B cell (primary cell): ENCODE results near the gene PLCXD3. TPM values are rescaled to one million over a fixed set of nuclear protein-coding genes. Genes with fewer than 3 reads are reported as not detected.

ENCODE experiments used
- ATAC-seq: fragments of 200-7000 bp; cut with Tn5 transposase; one replicate; pipeline ENCODE4 v1.10.0; 2021; ENCODE audit warnings: low read depth, mild to moderate bottlenecking, moderate number of reproducible peaks, moderate library complexity
- CTCF ChIA-PET: fragments of 350-600 bp; sonication (Branson Sonifier 250); formaldehyde crosslinking; loops from one replicate; lab custom pipeline; 2021; ENCODE audit warnings: antibody characterized with exemption, inconsistent platforms; lab: Charles Lee
- POLR2A ChIA-PET: fragments of 350-600 bp; sonication (Branson Sonifier 250); formaldehyde crosslinking; loops from one replicate; lab custom pipeline; 2021; ENCODE audit warnings: antibody characterized with exemption; lab: Charles Lee
- DNase-seq: peaks from one replicate; pipeline ENCODE4 v3.0.0; 2013
- H2AFZ ChIP-seq: 2 replicates; pipeline ENCODE4 v1.6.1; 2012; ENCODE audit warnings: mild to moderate bottlenecking, low read depth, low read length; ENCODE audit not compliant: insufficient read depth, poor library complexity, severe bottlenecking
- H3K27ac ChIP-seq, 2 donors: 1 replicate in 1 of 2; 2 replicates in 1 of 2; pipeline ENCODE4 v1.5.1; 2012 to 2013; ENCODE audit warnings: low read length in 2 of 2, mild to moderate bottlenecking in 2 of 2, moderate library complexity in 1 of 2
- H3K27me3 ChIP-seq, 4 experiments: fragments of 200-600 bp in 1 of 4; sonication (generic) in 1 of 4; replicated peaks in 1 of 4; 1 replicate in 2 of 4; 2 replicates in 2 of 4; pipeline versions ENCODE4 v1.6.1 to v1.7.0; 2013 to 2016; ENCODE audit warnings: low read length in 3 of 4, mild to moderate bottlenecking in 2 of 4, mixed read lengths in 1 of 4, moderate library complexity in 1 of 4; ENCODE audit not compliant: insufficient read depth in 4 of 4, control insufficient read depth in 3 of 4; ENCODE audit errors: control extremely low read depth in 1 of 4
- H3K36me3 ChIP-seq, 2 experiments: replicated peaks in 1 of 2; 1 replicate in 1 of 2; 2 replicates in 1 of 2; pipeline versions ENCODE4 v1.6.1 to v1.7.1; 2013; ENCODE audit warnings: low read length in 1 of 2; ENCODE audit not compliant: insufficient read depth in 2 of 2, control insufficient read depth in 1 of 2; ENCODE audit errors: control extremely low read depth in 1 of 2, extremely low read depth in 1 of 2
- H3K4me1 ChIP-seq, 2 donors: fragments of 200-600 bp in 1 of 2; sonication (generic) in 1 of 2; 1 replicate in 1 of 2; 2 replicates in 1 of 2; pipeline versions ENCODE4 v1.5.1 to v1.6.1; 2013 to 2017; ENCODE audit warnings: low read length in 2 of 2; ENCODE audit not compliant: control insufficient read depth in 2 of 2, insufficient read depth in 2 of 2
- H3K4me2 ChIP-seq: replicated peaks from 2 replicates; pipeline ENCODE3; 2012; ENCODE audit warnings: mild to moderate bottlenecking, low read depth, low read length; ENCODE audit not compliant: poor library complexity, severe bottlenecking
- H3K4me3 ChIP-seq, 5 experiments: fragments of 200-600 bp in 1 of 5; sonication (generic) in 1 of 5; 1 replicate in 3 of 5; 2 replicates in 2 of 5; pipeline versions ENCODE4 v1.5.1 to v1.7.0; 2011 to 2016; ENCODE audit warnings: low read length in 4 of 5, mild to moderate bottlenecking in 4 of 5, low read depth in 2 of 5, control low read depth in 1 of 5, moderate library complexity in 1 of 5; ENCODE audit not compliant: insufficient read depth in 1 of 5; ENCODE audit errors: control extremely low read depth in 1 of 5, extremely low read depth in 1 of 5
- H3K79me2 ChIP-seq: fragments of 200-600 bp; sonication (generic); one replicate; pipeline ENCODE4 v1.6.0; 2016; ENCODE audit warnings: low read length; ENCODE audit not compliant: control insufficient read depth, insufficient read depth
- H3K9ac ChIP-seq: fragments of 200-600 bp; sonication (generic); 2 replicates; pipeline ENCODE4 v1.6.1; 2017; ENCODE audit warnings: mild to moderate bottlenecking, low read length, moderate library complexity
- H3K9me3 ChIP-seq, 3 donors: one replicate each; pipeline versions ENCODE4 v1.6.1 to v1.7.1; 2013; ENCODE audit warnings: low read length in 2 of 3; ENCODE audit not compliant: control insufficient read depth in 2 of 3, insufficient read depth in 1 of 3; ENCODE audit errors: control extremely low read depth in 1 of 3
- H4K20me1 ChIP-seq: 2 replicates; pipeline ENCODE4 v1.6.0; 2012; ENCODE audit warnings: mild to moderate bottlenecking, low read length; ENCODE audit not compliant: insufficient read depth, control insufficient read depth, poor library complexity, severe bottlenecking
- H3K27ac Mint-ChIP-seq: one replicate; pipeline ENCODE4 v1.8.0; 2021; ENCODE audit warnings: mixed read lengths
- H3K27me3 Mint-ChIP-seq: one replicate; pipeline ENCODE4 v1.8.0; 2021; ENCODE audit warnings: mixed read lengths
- H3K4me1 Mint-ChIP-seq: one replicate; pipeline ENCODE4 v1.8.0; 2021; ENCODE audit warnings: mixed read lengths
- H3K4me3 Mint-ChIP-seq: one replicate; pipeline ENCODE4 v1.8.0; 2021; ENCODE audit warnings: mixed read lengths
- H3K9me3 Mint-ChIP-seq: one replicate; pipeline ENCODE4 v1.8.0; 2022; ENCODE audit warnings: mixed read lengths; ENCODE audit not compliant: insufficient read depth
- CTCF ChIP-seq: fragments of 200-600 bp; IDR thresholded peaks from one replicate; pipeline ENCODE4 v1.8.0; 2022; ENCODE audit warnings: antibody characterized with exemption, mild to moderate bottlenecking
- EZH2 ChIP-seq: IDR thresholded peaks from 2 replicates; pipeline ENCODE4 v1.6.1; 2012; ENCODE audit warnings: borderline replicate concordance, low read depth, mild to moderate bottlenecking, moderate library complexity, low read length; ENCODE audit not compliant: insufficient read depth, poor library complexity, severe bottlenecking
- WGBS: methylation state at CpG from one replicate; pipeline ENCODE4 v1.1.5; 2013; ENCODE audit warnings: missing lambda C conversion rate; ENCODE audit not compliant: insufficient coverage; 5-methylcytosine and 5-hydroxymethylcytosine counted together
- intact Hi-C: fragments of 100-400 bp; cut with micrococcal nuclease; formaldehyde crosslinking; loops from one replicate; pipeline ENCODE4 v1.10.0; 2022
- polyA plus RNA-seq: library from polyadenylated mRNA; depleted of rRNA; stranded (reverse); fragments of >200 nt; gene quantifications from 2 replicates; pipeline ENCODE4 v1.2.3, GENCODE V29; 2012
- total RNA-seq, 2 donors: library from RNA; stranded (reverse); fragments of 120-200 nt in 1 of 2; gene quantifications; 1 replicate in 1 of 2; 2 replicates in 1 of 2; pipeline versions ENCODE4 v1.2.3 to v1.2.4, GENCODE V29; 2013 to 2022

The PLCXD3 gene
- total and polyA plus RNA-seq, 2 donors (not counting 1 experiment from before 2014, with no cell fraction given) = not detected

- no peaks in the 10 kb centered on the region for H4K20me1 ChIP-seq
- H3K9ac ChIP-seq = no peak overlapping the region
- H3K36me3 ChIP-seq = no peaks in the 10 kb centered on the region
- ATAC-seq = no peak
- TF ChIP-seq EZH2 (no peak), CTCF (no peak)
- no peak overlapping the region for H3K4me3 Mint-ChIP-seq
- H3K79me2 ChIP-seq = no peaks in the 10 kb centered on the region
- POLR2A ChIA-PET = no interaction called here
- no peaks in the 10 kb centered on the region for H3K27me3 Mint-ChIP-seq
- H3K4me1 ChIP-seq = no peaks in the 10 kb centered on the region
- H3K27me3 ChIP-seq = no peaks in the 10 kb centered on the region
- no peak overlapping the region for H3K27ac Mint-ChIP-seq
- H3K4me2 ChIP-seq = no peak overlapping the region
- no peak for DNase-seq
- H3K9me3 ChIP-seq = no peaks in the 10 kb centered on the region
- no peak overlapping the region for H2AFZ ChIP-seq
- no peaks in the 10 kb centered on the region for H3K4me1 Mint-ChIP-seq
- intact Hi-C loops = no loop called here
- H3K4me3 ChIP-seq = no peak overlapping the region
- no peaks in the 10 kb centered on the region for H3K9me3 Mint-ChIP-seq
- H3K27ac ChIP-seq = no peak overlapping the region
- CTCF ChIA-PET = no interaction called here
- WGBS = no CpG with 5 or more reads among the region's 3 CpGs
Measured at GRCh38 chr5:41465493-41466171, 44.8 kb downstream of the PLCXD3 start.

GRCh38 chr5:41459557-41459956, 50.8 kb downstream of the PLCXD3 start:
- Mint-ChIP-seq H3K27ac (no peak overlapping the region), H3K9me3 (no peaks in the 10 kb centered on the region), H3K4me1 (no peaks in the 10 kb centered on the region), H3K4me3 (no peak overlapping the region), H3K27me3 (no peaks in the 10 kb centered on the region)
- Histone ChIP-seq H3K36me3 (no peaks in the 10 kb centered on the region), H3K27me3 (no peaks in the 10 kb centered on the region), H2AFZ (no peak overlapping the region), H4K20me1 (no peaks in the 10 kb centered on the region), H3K4me2 (no peak overlapping the region), H3K9ac (no peak overlapping the region), H3K4me1 (no peaks in the 10 kb centered on the region), H3K9me3 (no peaks in the 10 kb centered on the region), H3K27ac (no peak overlapping the region), H3K79me2 (no peaks in the 10 kb centered on the region), H3K4me3 (no peak overlapping the region)
- WGBS = no CpG with 5 or more reads among the region's 1 CpG
- no peak for ATAC-seq
- ChIA-PET POLR2A (no interaction called here), CTCF (no interaction called here)
- intact Hi-C loops = no loop called here
- DNase-seq = no peak
- TF ChIP-seq EZH2 (no peak), CTCF (no peak)
